ENCODE measurements around the gene C2CD4C. TPM values are rescaled to one million over a fixed set of nuclear protein-coding genes. Genes with fewer than 3 reads are reported as not detected.

The C2CD4C gene
- total RNA-seq, 4 donors from 2014 or later, result 0.19 to 9.6 (median 1.8) TPM

DNA sequence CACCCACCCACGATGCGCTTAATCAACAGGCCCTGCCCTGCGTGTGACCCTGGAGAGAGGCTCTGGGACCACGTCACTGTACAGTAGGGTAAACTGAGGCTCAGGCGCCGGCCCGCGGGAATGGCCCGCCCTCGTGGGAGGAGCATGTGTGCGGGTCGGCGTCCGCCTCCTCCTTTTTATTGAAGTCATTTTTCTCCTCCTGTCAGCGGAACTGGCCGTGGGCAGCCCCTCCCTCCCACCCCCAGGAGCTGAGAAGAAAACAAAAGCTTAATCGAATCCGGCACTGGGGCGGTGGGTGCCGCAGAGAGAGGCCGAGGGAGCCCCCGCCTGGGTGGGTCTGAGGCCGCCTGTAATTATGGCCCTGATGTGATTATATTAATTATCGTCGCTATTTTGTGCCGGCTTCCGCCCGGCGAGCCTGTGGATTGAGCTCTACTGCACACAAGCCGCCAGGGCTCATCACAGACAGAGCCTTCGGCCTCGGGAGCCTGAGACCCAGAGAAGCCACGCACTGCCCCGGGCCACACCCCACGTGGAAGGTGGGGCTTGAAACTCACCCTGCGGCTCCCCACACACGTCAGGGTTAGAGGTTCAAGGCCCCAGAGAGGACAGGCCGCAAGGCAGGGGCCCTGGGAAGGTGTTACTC is 7.0 kb downstream of the C2CD4C start:
- no peak for ATAC-seq (ENCODE audit: low FRiP score)
- TF ChIP-seq, protein P1, sequence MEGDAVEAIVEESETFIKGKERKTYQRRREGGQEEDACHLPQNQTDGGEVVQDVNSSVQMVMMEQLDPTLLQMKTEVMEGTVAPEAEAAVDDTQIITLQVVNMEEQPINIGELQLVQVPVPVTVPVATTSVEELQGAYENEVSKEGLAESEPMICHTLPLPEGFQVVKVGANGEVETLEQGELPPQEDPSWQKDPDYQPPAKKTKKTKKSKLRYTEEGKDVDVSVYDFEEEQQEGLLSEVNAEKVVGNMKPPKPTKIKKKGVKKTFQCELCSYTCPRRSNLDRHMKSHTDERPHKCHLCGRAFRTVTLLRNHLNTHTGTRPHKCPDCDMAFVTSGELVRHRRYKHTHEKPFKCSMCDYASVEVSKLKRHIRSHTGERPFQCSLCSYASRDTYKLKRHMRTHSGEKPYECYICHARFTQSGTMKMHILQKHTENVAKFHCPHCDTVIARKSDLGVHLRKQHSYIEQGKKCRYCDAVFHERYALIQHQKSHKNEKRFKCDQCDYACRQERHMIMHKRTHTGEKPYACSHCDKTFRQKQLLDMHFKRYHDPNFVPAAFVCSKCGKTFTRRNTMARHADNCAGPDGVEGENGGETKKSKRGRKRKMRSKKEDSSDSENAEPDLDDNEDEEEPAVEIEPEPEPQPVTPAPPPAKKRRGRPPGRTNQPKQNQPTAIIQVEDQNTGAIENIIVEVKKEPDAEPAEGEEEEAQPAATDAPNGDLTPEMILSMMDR (IDR thresholded peaks at IDR 0.05), result no peak

GRCh38 chr19:400976-401865 is 7.7 kb downstream of the C2CD4C start:
- TF ChIP-seq, protein P1 (IDR thresholded peaks at IDR 0.05), result no peak
- DNase-seq (ENCODE audit: low spot score), result no peak
- peak; percentile 37 for ATAC-seq (ENCODE audit: low FRiP score)

More for the DNA sequence above, 7.0 kb downstream of the C2CD4C start:
- DNase-seq (ENCODE audit: low spot score), result no peak

DNA sequence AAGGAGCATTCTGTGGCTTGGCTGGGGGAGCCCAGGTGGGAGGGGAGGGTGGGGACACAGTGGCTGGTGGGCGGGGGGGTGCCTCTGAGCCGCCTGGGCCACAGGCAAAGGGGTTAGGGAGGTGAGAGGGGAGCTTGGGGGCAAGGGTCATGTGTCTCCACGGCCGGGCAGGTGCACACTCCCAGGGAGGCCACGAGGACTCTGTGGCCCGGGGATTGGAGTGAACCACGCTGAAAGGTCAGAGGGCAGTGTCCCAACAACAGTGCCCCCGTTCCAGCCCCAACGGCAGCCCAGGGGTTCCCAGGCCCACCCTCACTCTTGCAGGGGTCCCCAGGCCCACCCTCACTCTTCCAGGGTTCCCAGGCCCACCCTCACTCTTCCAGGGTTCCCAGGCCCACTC is 9.6 kb downstream of the C2CD4C start:
- TF ChIP-seq, protein P1 (IDR thresholded peaks at IDR 0.05), result no peak
- DNase-seq (ENCODE audit: low spot score) (no peak), ATAC-seq (ENCODE audit: low FRiP score) (no peak)

- DNase-seq (ENCODE audit: low spot score) (no peak), ATAC-seq (ENCODE audit: low FRiP score) (no peak)
- TF ChIP-seq, protein P1 (IDR thresholded peaks at IDR 0.05), result no peak
Observed at GRCh38 chr19:398719-399118, 10.2 kb downstream of the C2CD4C start.

DNA sequence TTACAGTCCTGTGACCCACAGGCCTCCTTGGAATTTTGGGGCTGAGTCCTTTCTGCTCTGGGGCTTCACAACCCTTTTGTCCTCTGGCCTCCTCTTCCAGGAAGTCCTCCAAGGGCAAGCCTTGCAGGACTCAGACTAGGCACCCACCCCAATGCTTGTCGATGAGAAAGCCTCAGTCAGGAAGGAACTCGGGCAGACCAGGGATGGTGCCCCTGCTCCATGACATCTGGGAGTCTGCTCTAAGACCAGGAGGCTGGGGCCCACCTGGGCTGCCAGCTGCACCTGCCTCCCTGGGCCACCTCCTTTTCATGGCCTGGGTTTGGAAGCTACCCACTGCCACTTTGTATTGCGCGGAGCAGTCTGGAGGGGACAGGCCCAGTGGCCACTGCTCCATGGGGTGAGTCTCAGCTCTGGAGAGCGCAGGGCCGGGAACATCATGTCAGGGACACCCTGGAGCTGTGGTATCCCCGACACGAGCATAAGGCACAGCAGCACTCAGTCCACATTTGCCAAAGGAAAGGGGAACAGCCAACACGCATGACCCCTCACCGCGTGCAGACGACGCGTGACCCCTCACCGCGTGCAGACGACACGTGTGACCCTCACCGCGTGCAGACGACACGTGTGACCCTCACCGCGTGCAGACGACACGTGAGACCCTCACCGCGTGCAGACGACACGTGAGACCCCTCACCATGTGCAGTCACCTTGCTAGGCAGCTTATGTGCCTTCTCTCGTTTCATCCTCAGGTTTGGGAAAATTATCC is 10.8 kb downstream of the C2CD4C start:
- TF ChIP-seq, protein P1 (IDR thresholded peaks at IDR 0.05), result no peak
- ATAC-seq (ENCODE audit: low FRiP score) (no peak), DNase-seq (ENCODE audit: low spot score) (no peak)

GRCh38 chr19:397321-397720 is 11.6 kb downstream of the C2CD4C start:
- DNase-seq (ENCODE audit: low spot score), result no peak
- no peak for ATAC-seq (ENCODE audit: low FRiP score)
- TF ChIP-seq, protein P1 (IDR thresholded peaks at IDR 0.05), result no peak
